ENCODE measurements around the gene TRIB2.

The TRIB2 gene

GRCh38 chr2:12754643-12755042, 37.9 kb downstream of the TRIB2 start:
- DNase-seq: no peak

GRCh38 chr2:12755384-12755783, 38.6 kb downstream of the TRIB2 start:
- DNase-seq: no peak

GRCh38 chr2:12759248-12759647, 42.5 kb downstream of the TRIB2 start:
- DNase-seq: no peak

GRCh38 chr2:12761104-12761503, 44.4 kb downstream of the TRIB2 start:
- DNase-seq: no peak

GRCh38 chr2:12762337-12762736, 45.6 kb downstream of the TRIB2 start:
- no peak for DNase-seq

- no peak for DNase-seq
These were observed 46.2 kb downstream of the TRIB2 start for GRCh38 chr2:12762976-12763375.

GRCh38 chr2:12763486-12763885, 46.8 kb downstream of the TRIB2 start:
- DNase-seq: no peak

- no peak for DNase-seq
These were observed 47.5 kb downstream of the TRIB2 start for GRCh38 chr2:12764075-12764730.

- no peak for DNase-seq
These were observed 48.3 kb downstream of the TRIB2 start for GRCh38 chr2:12764849-12765605.

GRCh38 chr2:12766421-12766879, 49.7 kb downstream of the TRIB2 start:
- no peak for DNase-seq

GRCh38 chr2:12767541-12767940, 50.8 kb downstream of the TRIB2 start:
- no peak for DNase-seq

GRCh38 chr2:12767996-12768624, 51.4 kb downstream of the TRIB2 start:
- DNase-seq: no peak

GRCh38 chr2:12769492-12770105, 52.9 kb downstream of the TRIB2 start:
- DNase-seq: no peak

GRCh38 chr2:12770300-12770968, 53.7 kb downstream of the TRIB2 start:
- DNase-seq: no peak

GRCh38 chr2:12771154-12771553, 54.4 kb downstream of the TRIB2 start:
- DNase-seq: no peak

- no peak for DNase-seq
These were observed 57.1 kb downstream of the TRIB2 start for GRCh38 chr2:12773586-12774394.

- no peak for DNase-seq
These were observed 57.6 kb downstream of the TRIB2 start for GRCh38 chr2:12774395-12774727.

GRCh38 chr2:12776521-12776961, 59.8 kb downstream of the TRIB2 start:
- no peak for DNase-seq

- no peak for DNase-seq
These were observed 61.6 kb downstream of the TRIB2 start for GRCh38 chr2:12778369-12778768.

GRCh38 chr2:12778811-12779579, 62.3 kb downstream of the TRIB2 start:
- DNase-seq: no peak

- DNase-seq: no peak
These were observed 64.6 kb downstream of the TRIB2 start for GRCh38 chr2:12781329-12781728.
